Neural progenitor cell (in vitro differentiated cells): Measurements from ENCODE around the gene PDGFRB. TPM values are rescaled to one million over a fixed set of nuclear protein-coding genes. Genes with fewer than 3 reads are reported as not detected.

Experiments used
- DNase-seq: peaks from one replicate; pipeline ENCODE4 v3.0.0-alpha.2; 2016; ENCODE audit warnings: low spot score
- H2AFZ ChIP-seq: fragments of 200-600 bp; sonication (generic); replicated peaks from 2 replicates; pipeline ENCODE4 v1.6.1; 2016; ENCODE audit warnings: antibody characterized with exemption
- H3F3A ChIP-seq: fragments of 200-600 bp; sonication (generic); 2 replicates; pipeline ENCODE4 v1.6.1; 2016; ENCODE audit warnings: antibody characterized with exemption, low read depth
- H3K27ac ChIP-seq: fragments of 200-600 bp; sonication (generic); 2 replicates; pipeline ENCODE4 v1.5.1; 2016; ENCODE audit warnings: mild to moderate bottlenecking
- H3K27me3 ChIP-seq: fragments of 200-600 bp; sonication (generic); 2 replicates; pipeline ENCODE4 v1.6.1; 2016; ENCODE audit warnings: mild to moderate bottlenecking, moderate library complexity
- H3K36me3 ChIP-seq: fragments of 200-600 bp; sonication (generic); 2 replicates; pipeline ENCODE4 v1.5.1; 2016
- H3K4me1 ChIP-seq: fragments of 200-600 bp; sonication (generic); 2 replicates; pipeline ENCODE4 v1.6.1; 2016; ENCODE audit warnings: mixed run types
- H3K4me2 ChIP-seq: fragments of 200-600 bp; sonication (generic); 2 replicates; pipeline ENCODE4 v1.6.1; 2016
- H3K4me3 ChIP-seq: fragments of 200-600 bp; sonication (generic); 2 replicates; pipeline ENCODE4 v1.5.1; 2016
- H3K79me2 ChIP-seq: fragments of 200-600 bp; sonication (generic); 2 replicates; pipeline ENCODE4 v1.6.1; 2016; ENCODE audit warnings: low read depth
- H3K9ac ChIP-seq: fragments of 200-600 bp; sonication (generic); 2 replicates; pipeline ENCODE4 v1.6.1; 2016
- H3K9me3 ChIP-seq: fragments of 200-600 bp; sonication (generic); 2 replicates; pipeline ENCODE4 v1.5.1; 2016; ENCODE audit warnings: low read depth
- H4K20me1 ChIP-seq: fragments of 200-600 bp; sonication (generic); 2 replicates; pipeline ENCODE4 v1.6.1; 2016; ENCODE audit warnings: low read depth
- H3K27ac Mint-ChIP-seq: 3 replicates; pipeline ENCODE4 v1.8.0; 2021; ENCODE audit warnings: mixed read lengths
- H3K27me3 Mint-ChIP-seq: 2 replicates; pipeline ENCODE4 v1.8.0; 2022; ENCODE audit warnings: low read depth, mild to moderate bottlenecking, inconsistent platforms, moderate library complexity, mixed read lengths; ENCODE audit not compliant: insufficient read depth
- H3K36me3 Mint-ChIP-seq: 3 replicates; pipeline ENCODE4 v1.8.0; 2021; ENCODE audit warnings: mixed read lengths
- H3K4me1 Mint-ChIP-seq: 3 replicates; pipeline ENCODE4 v1.8.0; 2021; ENCODE audit warnings: mixed read lengths
- H3K4me3 Mint-ChIP-seq: 3 replicates; pipeline ENCODE4 v1.8.0; 2021; ENCODE audit warnings: mild to moderate bottlenecking, moderate library complexity, mixed read lengths
- H3K9me3 Mint-ChIP-seq: 3 replicates; pipeline ENCODE4 v1.8.0; 2020; ENCODE audit warnings: mixed read lengths
- EZH2 ChIP-seq: fragments of 200-600 bp; sonication (generic); IDR thresholded peaks from 2 replicates; pipeline ENCODE4 v1.6.1; 2017; ENCODE audit warnings: antibody characterized with exemption, mild to moderate bottlenecking, moderate library complexity
- EZH2phosphoT487 ChIP-seq: fragments of 200-600 bp; sonication (generic); IDR thresholded peaks from 2 replicates; pipeline ENCODE4 v1.6.1; 2017; ENCODE audit warnings: antibody characterized with exemption
- total RNA-seq: library from RNA; depleted of rRNA; stranded (reverse); fragments of >200 nt; gene quantifications from 2 replicates; pipeline ENCODE4 v1.2.3, GENCODE V29; 2015; ENCODE audit warnings: low replicate concordance
- TF ChIP-seq, protein P1 (sequence below): fragments of 200-600 bp; sonication (generic); IDR thresholded peaks from 2 replicates; pipeline ENCODE4 v1.5.1; 2017; ENCODE audit warnings: antibody characterized with exemption, mild to moderate bottlenecking

The PDGFRB gene
- total RNA-seq, 1 donor from 2014 or later, result 8.9 TPM

DNA sequence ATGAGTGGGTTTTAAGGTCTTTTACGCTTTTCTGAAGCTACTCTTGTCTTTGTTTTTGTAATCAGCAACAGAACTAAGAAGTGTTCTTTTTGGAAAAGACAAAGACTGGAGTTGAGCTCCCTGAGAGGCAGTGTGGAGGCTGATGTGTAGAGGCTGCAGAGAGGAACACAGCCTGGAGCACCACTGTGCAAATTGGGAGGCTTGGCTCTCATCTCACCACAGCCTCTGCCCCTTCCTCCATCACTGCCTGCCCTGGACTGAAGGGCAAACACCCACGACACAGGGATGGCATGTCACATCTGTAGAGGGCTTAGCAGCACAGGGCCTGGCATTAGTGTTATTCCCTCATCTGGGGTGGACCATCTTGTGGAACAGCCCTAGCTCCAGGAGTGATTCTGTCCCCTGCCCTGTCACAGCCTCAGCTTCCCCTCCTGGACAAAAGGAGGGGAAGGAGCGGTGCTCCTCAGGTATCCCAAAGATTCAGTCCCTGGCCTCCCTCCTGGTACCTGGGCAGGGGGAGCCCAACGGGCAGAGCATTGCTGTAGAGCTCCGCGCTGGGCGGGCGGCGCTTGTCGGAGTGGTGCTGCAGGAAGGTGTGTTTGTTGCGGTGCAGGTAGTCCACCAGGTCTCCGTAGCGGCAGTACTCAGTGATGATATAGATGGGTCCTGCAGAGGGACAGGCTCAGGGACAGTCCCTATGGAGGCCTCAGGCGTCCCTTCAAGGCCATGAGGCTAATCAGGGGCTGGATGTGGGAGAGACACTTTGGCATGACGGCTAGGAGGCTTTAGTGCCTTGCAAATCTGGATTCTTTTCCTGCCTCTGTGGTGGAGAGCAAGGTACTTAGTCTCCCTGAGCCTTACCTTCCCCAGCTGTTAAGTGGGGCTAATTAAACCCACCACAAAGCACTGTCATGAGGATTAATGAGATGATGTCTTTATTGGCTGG lies 32.8 kb downstream of the PDGFRB start:
- no peak overlapping the region for H3K27ac Mint-ChIP-seq
- Histone ChIP-seq H3K4me3 (no peak overlapping the region), H3K36me3 (no peaks in the 10 kb centered on the region), H2AFZ (no peak overlapping the region), H3K4me1 (peaks cover 7% of the 10 kb centered on the region), H4K20me1 (no peaks in the 10 kb centered on the region), H3K4me2 (no peak overlapping the region), H3K27me3 (no peaks in the 10 kb centered on the region), H3K27ac (no peak overlapping the region), H3K79me2 (no peaks in the 10 kb centered on the region), H3K9me3 (no peaks in the 10 kb centered on the region), H3F3A (no peaks in the 10 kb centered on the region), H3K9ac (no peak overlapping the region)
- H3K27me3 Mint-ChIP-seq, result peaks cover 7% of the 10 kb centered on the region
- H3K4me1 Mint-ChIP-seq, result peaks cover 8% of the 10 kb centered on the region
- H3K36me3 Mint-ChIP-seq, result no peaks in the 10 kb centered on the region
- no peak for TF ChIP-seq EZH2phosphoT487
- TF ChIP-seq, protein P1, sequence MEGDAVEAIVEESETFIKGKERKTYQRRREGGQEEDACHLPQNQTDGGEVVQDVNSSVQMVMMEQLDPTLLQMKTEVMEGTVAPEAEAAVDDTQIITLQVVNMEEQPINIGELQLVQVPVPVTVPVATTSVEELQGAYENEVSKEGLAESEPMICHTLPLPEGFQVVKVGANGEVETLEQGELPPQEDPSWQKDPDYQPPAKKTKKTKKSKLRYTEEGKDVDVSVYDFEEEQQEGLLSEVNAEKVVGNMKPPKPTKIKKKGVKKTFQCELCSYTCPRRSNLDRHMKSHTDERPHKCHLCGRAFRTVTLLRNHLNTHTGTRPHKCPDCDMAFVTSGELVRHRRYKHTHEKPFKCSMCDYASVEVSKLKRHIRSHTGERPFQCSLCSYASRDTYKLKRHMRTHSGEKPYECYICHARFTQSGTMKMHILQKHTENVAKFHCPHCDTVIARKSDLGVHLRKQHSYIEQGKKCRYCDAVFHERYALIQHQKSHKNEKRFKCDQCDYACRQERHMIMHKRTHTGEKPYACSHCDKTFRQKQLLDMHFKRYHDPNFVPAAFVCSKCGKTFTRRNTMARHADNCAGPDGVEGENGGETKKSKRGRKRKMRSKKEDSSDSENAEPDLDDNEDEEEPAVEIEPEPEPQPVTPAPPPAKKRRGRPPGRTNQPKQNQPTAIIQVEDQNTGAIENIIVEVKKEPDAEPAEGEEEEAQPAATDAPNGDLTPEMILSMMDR, result no peak
- H3K9me3 Mint-ChIP-seq, result no peaks in the 10 kb centered on the region
- no peak for DNase-seq
- H3K4me3 Mint-ChIP-seq, result no peak overlapping the region

DNA sequence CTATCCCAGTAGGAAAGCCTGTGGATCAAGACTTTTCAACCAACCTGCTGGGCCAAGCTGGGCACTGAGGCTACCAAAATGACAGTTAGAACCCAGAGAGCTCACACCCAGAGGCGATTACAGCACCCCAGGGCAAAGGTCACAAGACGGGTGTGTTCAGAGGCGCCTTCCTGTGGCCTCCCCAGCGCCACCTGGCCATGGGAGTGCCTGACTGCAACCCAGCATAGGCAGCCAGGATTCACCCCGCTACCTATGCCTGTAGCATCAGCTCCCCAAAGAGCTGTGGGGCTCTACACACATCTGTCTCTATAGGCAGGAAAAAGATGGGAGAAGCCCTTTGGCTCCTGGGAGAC lies 33.5 kb downstream of the PDGFRB start:
- Histone ChIP-seq H3K27me3 (no peaks in the 10 kb centered on the region), H3K4me2 (no peak overlapping the region), H3K36me3 (no peaks in the 10 kb centered on the region), H3K4me3 (no peak overlapping the region), H3K79me2 (no peaks in the 10 kb centered on the region), H3K4me1 (peaks cover 11% of the 10 kb centered on the region), H3K9ac (no peak overlapping the region), H4K20me1 (no peaks in the 10 kb centered on the region), H2AFZ (no peak overlapping the region), H3K9me3 (no peaks in the 10 kb centered on the region), H3F3A (no peaks in the 10 kb centered on the region), H3K27ac (no peak overlapping the region)
- DNase-seq, result peak; percentile 61
- no peak overlapping the region for H3K4me3 Mint-ChIP-seq
- H3K27ac Mint-ChIP-seq, result no peak overlapping the region
- H3K27me3 Mint-ChIP-seq, result peaks cover 7% of the 10 kb centered on the region
- TF ChIP-seq, protein P1, result peak; percentile 53
- no peak for TF ChIP-seq EZH2
- H3K9me3 Mint-ChIP-seq, result no peaks in the 10 kb centered on the region
- no peaks in the 10 kb centered on the region for H3K36me3 Mint-ChIP-seq
- peaks cover 8% of the 10 kb centered on the region for H3K4me1 Mint-ChIP-seq

DNA sequence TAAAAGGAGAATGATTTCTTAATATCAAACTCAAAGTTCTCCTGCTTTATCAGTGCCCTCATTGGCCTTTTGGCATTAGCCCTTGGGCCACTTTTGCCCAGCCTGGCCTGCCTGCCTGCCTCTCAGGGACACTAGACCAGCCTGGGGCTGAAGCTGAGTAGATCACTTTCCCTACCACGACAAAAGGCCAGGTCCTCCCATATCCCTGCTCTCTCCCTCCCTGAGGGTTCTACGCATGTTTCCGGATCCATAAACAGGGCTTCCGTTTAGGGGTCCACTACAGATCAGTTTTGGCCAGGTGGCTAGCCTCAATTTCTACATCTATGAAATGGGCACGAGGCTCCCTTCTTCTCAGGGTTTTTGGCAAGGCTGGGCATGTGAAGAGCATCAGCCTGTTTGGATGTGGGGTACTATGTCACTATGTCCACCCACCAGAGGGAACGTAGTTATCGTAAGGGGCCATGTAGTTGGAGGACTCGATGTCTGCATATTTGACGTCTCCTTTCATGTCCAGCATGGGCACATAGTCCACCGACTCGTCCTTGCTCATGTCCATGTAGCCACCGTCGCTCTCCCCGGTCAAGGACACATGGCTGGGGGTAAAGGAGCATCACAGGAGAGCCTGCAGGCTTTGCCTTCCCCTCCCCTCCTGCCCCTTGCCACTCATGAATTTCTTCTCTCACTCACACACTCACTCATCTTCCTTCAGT lies 34.0 kb downstream of the PDGFRB start:
- H3K36me3 Mint-ChIP-seq, result no peaks in the 10 kb centered on the region
- Histone ChIP-seq H4K20me1 (no peaks in the 10 kb centered on the region), H3K4me1 (peaks cover 11% of the 10 kb centered on the region), H2AFZ (no peak overlapping the region), H3K4me3 (no peak overlapping the region), H3K9me3 (no peaks in the 10 kb centered on the region), H3K27ac (no peak overlapping the region), H3K27me3 (no peaks in the 10 kb centered on the region), H3K4me2 (no peak overlapping the region), H3K9ac (no peak overlapping the region), H3K36me3 (no peaks in the 10 kb centered on the region), H3K79me2 (no peaks in the 10 kb centered on the region), H3F3A (no peaks in the 10 kb centered on the region)
- H3K27ac Mint-ChIP-seq, result no peak overlapping the region
- peaks cover 8% of the 10 kb centered on the region for H3K4me1 Mint-ChIP-seq
- H3K9me3 Mint-ChIP-seq, result no peaks in the 10 kb centered on the region
- H3K27me3 Mint-ChIP-seq, result peaks cover 7% of the 10 kb centered on the region
- TF ChIP-seq, protein P1, result no peak
- TF ChIP-seq EZH2 (no peak), EZH2phosphoT487 (no peak)
- H3K4me3 Mint-ChIP-seq, result no peak overlapping the region
- no peak for DNase-seq
